HepG2 (cell line): Measurements from ENCODE around the gene TMCO4. TPM values are rescaled to one million over a fixed set of nuclear protein-coding genes. Genes with fewer than 3 reads are reported as not detected.

Experiments
- ATAC-seq: fragments of 200-7000 bp; cut with Tn5 transposase; 3 replicates; pipeline ENCODE4 v1.9.1; 2020; ENCODE audit warnings: mild to moderate bottlenecking, moderate library complexity
- BruUV-seq: library from RNA; stranded (reverse); fragments of 400-500 nt; replicated peaks from 2 replicates; lab custom pipeline; 2021; lab: Mats Ljungman, UMichigan
- CTCF ChIA-PET: fragments of 300-600 bp; formaldehyde crosslinking; extraction: SDS; loops from one replicate; lab custom pipeline; 2021; ENCODE audit warnings: low total read pairs, inconsistent platforms, low intra/inter-chr PET ratio; lab: Yijun Ruan, JAX
- POLR2A ChIA-PET: fragments of 350-600 bp; sonication (Branson Sonifier 250); formaldehyde crosslinking; loops from one replicate; lab custom pipeline; 2020; ENCODE audit warnings: antibody characterized with exemption, inconsistent platforms; lab: Yijun Ruan, JAX
- DNase-seq: peaks from one replicate; pipeline ENCODE4 v3.0.0-alpha.2; 2015; ENCODE audit warnings: low spot score
- FAIRE-seq: peaks from 3 replicates; lab custom pipeline; 2011; peaks lifted over from hg19 to GRCh38; lab: Jason Lieb, UNC
- H2AFZ ChIP-seq: one replicate; pipeline ENCODE4 v1.6.1; 2011; ENCODE audit warnings: low read length, inconsistent platforms
- H3K27ac ChIP-seq: fragments of 300-600 bp; 3 replicates; pipeline ENCODE4 v1.8.0; 2011; ENCODE audit warnings: mixed run types, mild to moderate bottlenecking, mixed read lengths, low read length, inconsistent platforms; ENCODE audit not compliant: insufficient read depth; ENCODE audit errors: extremely low read length
- H3K27me3 ChIP-seq, 2 experiments: fragments of 200-600 bp in 1 of 2; 2 replicates in 1 of 2; 3 replicates in 1 of 2; pipeline versions ENCODE4 v1.6.0 to v1.8.0; 2011; ENCODE audit warnings: low read length in 2 of 2, mild to moderate bottlenecking in 2 of 2, moderate library complexity in 2 of 2, inconsistent platforms in 1 of 2; ENCODE audit not compliant: insufficient read depth in 2 of 2, control insufficient read depth in 1 of 2
- H3K36me3 ChIP-seq, 2 experiments: fragments of 200-600 bp in 1 of 2; replicated peaks in 1 of 2; 2 replicates in 1 of 2; 3 replicates in 1 of 2; pipeline versions ENCODE4 v1.5.1 to v1.8.0; 2011; ENCODE audit warnings: low read length in 2 of 2, inconsistent platforms in 1 of 2; ENCODE audit not compliant: insufficient read depth in 2 of 2, control insufficient read depth in 1 of 2
- H3K4me1 ChIP-seq: 2 replicates; pipeline ENCODE4 v1.5.1; 2012; ENCODE audit warnings: low read length, inconsistent platforms; ENCODE audit not compliant: insufficient read depth
- H3K4me2 ChIP-seq: 2 replicates; pipeline ENCODE4 v1.6.0; 2011; ENCODE audit warnings: low read depth, low read length, inconsistent platforms
- H3K4me3 ChIP-seq, 3 experiments: fragments of 200-600 bp in 1 of 3; sonication (generic), shearing (Covaris generic) in 1 of 3; replicated peaks in 1 of 3; 2 replicates each; pipeline ENCODE4 v1.5.1; 2011 to 2016; ENCODE audit warnings: low read length in 3 of 3, inconsistent platforms in 2 of 3, low read depth in 2 of 3, mild to moderate bottlenecking in 2 of 3, control low read depth in 1 of 3, mixed read lengths in 1 of 3; ENCODE audit not compliant: insufficient read depth in 1 of 3
- H3K79me2 ChIP-seq: one replicate; pipeline ENCODE4 v1.6.1; 2011; ENCODE audit warnings: low read length, inconsistent platforms; ENCODE audit not compliant: insufficient read depth
- H3K9ac ChIP-seq: 2 replicates; pipeline ENCODE4 v1.6.0; 2011; ENCODE audit warnings: mild to moderate bottlenecking, low read depth, low read length, inconsistent platforms; ENCODE audit not compliant: insufficient read depth
- H3K9me3 ChIP-seq: 2 replicates; pipeline ENCODE4 v1.5.1; 2012; ENCODE audit warnings: mild to moderate bottlenecking, low read length
- H4K20me1 ChIP-seq: 2 replicates; pipeline ENCODE4 v1.6.0; 2011; ENCODE audit warnings: inconsistent platforms, mild to moderate bottlenecking, low read length, moderate library complexity; ENCODE audit not compliant: insufficient read depth
- CEBPZ ChIP-seq: IDR thresholded peaks from 2 replicates; pipeline ENCODE4 v1.6.1; 2012; ENCODE audit warnings: low read length, improper control_type of control experiment
- E2F2 ChIP-seq: sonication (generic); formaldehyde crosslinking; IDR thresholded peaks from 2 replicates; pipeline ENCODE4 v1.4.0; 2020; ENCODE audit warnings: missing genetic modification reagents, borderline replicate concordance
- HMGXB4 ChIP-seq, 2 experiments: sonication (generic) in 1 of 2; formaldehyde crosslinking in 1 of 2; IDR thresholded peaks; 2 replicates each; pipeline versions ENCODE4 v1.4.0 to v1.6.1; 2018 to 2020; ENCODE audit warnings: missing genetic modification reagents in 2 of 2, borderline replicate concordance in 1 of 2, low read depth in 1 of 2, mild to moderate bottlenecking in 1 of 2, missing biosample characterization in 1 of 2
- MAF1 ChIP-seq: sonication (generic); formaldehyde crosslinking; IDR thresholded peaks from 2 replicates; pipeline ENCODE4 v1.5.0; 2020; ENCODE audit warnings: missing genetic modification reagents, borderline replicate concordance
- MAFK ChIP-seq, 2 experiments: IDR thresholded peaks in 1 of 2; conservative IDR thresholded peaks in 1 of 2; 2 replicates each; pipeline ENCODE4 v1.6.1; 2011; ENCODE audit warnings: improper control_type of control experiment in 2 of 2, low read length in 2 of 2
- MED13 ChIP-seq: sonication (generic); formaldehyde crosslinking; IDR thresholded peaks from 2 replicates; pipeline ENCODE4 v1.5.0; 2020; ENCODE audit warnings: missing genetic modification reagents
- ZBTB42 ChIP-seq: sonication (generic); formaldehyde crosslinking; IDR thresholded peaks from 2 replicates; pipeline ENCODE4 v1.5.0; 2020; ENCODE audit warnings: mild to moderate bottlenecking, missing genetic modification reagents
- ZFP36 ChIP-seq: fragments of 150-350 bp; IDR thresholded peaks from 2 replicates; pipeline ENCODE4 v1.6.1; 2018; ENCODE audit warnings: borderline replicate concordance, low read length, low read depth; ENCODE audit not compliant: partially characterized antibody
- ZNF142 ChIP-seq: sonication (generic); formaldehyde crosslinking; IDR thresholded peaks from 2 replicates; pipeline ENCODE4 v1.4.0; 2020; ENCODE audit warnings: missing genetic modification reagents
- ZNF160 ChIP-seq: sonication (generic); formaldehyde crosslinking; IDR thresholded peaks from 2 replicates; pipeline ENCODE4 v1.8.0; 2022; ENCODE audit warnings: mild to moderate bottlenecking, inconsistent platforms, missing genetic modification reagents
- WGBS: methylation state at CpG from one replicate; pipeline ENCODE4 v1.1.6; 2017; ENCODE audit warnings: low lambda C conversion rate; 5-methylcytosine and 5-hydroxymethylcytosine counted together
- in situ Hi-C: cut with HindIII; loops from 2 replicates; pipeline ENCODE4 v1.10.0; 2017; ENCODE audit warnings: low pct_unique_long_range_greater_than_20kb; ENCODE audit not compliant: extremely low pct_ligation_motif_present
- intact Hi-C: fragments of 100-400 bp; cut with micrococcal nuclease; formaldehyde crosslinking; loops from one replicate; pipeline ENCODE4 v1.10.0; 2022; ENCODE audit not compliant: unreplicated experiment
- polyA plus RNA-seq, 8 experiments: library from polyadenylated mRNA; depleted of rRNA in 3 of 8; stranded (reverse) in 7 of 8; unstranded in 1 of 8; fragments of >200 nt; fragmentation: Illumina TruSeq in 4 of 8; extraction: Trizol in 4 of 8; gene quantifications; 2 replicates each; pipeline versions ENCODE4 v1.2.1 to v1.2.3, GENCODE V29; 2011 to 2016; ENCODE audit warnings: low read depth in 4 of 8, missing spikeins in 1 of 8, mixed read lengths in 1 of 8; ENCODE audit not compliant: insufficient read depth in 1 of 8
- total RNA-seq, 5 experiments: library from RNA; depleted of rRNA; stranded (reverse); fragments of >200 nt; fragmentation: Illumina TruSeq; extraction: Trizol; gene quantifications; 2 replicates each; pipeline ENCODE4 v1.2.3, GENCODE V29; 2016; ENCODE audit warnings: low read depth in 1 of 5

TMCO4 gene
- total and polyA plus RNA-seq, 2 of the 13 experiments (the other 11 are each of a cell fraction or from before 2014, with no cell fraction given), result 2.1 to 4.1 TPM

GRCh38 chr1:19769211-19769932, 30.3 kb downstream of the TMCO4 start:
- Histone ChIP-seq H3K79me2 (no peaks in the 10 kb centered on the region), H3K4me1 (no peaks in the 10 kb centered on the region), H3K4me3 (no peak overlapping the region), H3K27ac (no peak overlapping the region), H3K9ac (no peak overlapping the region), H3K27me3 (no peaks in the 10 kb centered on the region; a peak in 1 of 5 replicates), H2AFZ (no peak overlapping the region), H3K36me3 (no peaks in the 10 kb centered on the region), H4K20me1 (no peaks in the 10 kb centered on the region), H3K4me2 (no peak overlapping the region), H3K9me3 (no peaks in the 10 kb centered on the region)
- DNase-seq (no peak), ATAC-seq (no peak), FAIRE-seq (no peak)
- ChIA-PET POLR2A (no interaction called here), CTCF (no interaction called here)
- WGBS, result 84% methylated on average over 10 of the region's 10 CpGs
- in situ Hi-C loops, result no loop called here
- BruUV-seq, result no TSS peak
- intact Hi-C loops, result no loop called here
- TF ChIP-seq MAFK (conservative IDR thresholded peaks at IDR 0.05 in 1 of 2, IDR thresholded peaks at IDR 0.05 in 1 of 2; ENCODE audit: low read length in 2 of 2) (no peak), HMGXB4 (CRISPR knock-in tag; IDR thresholded peaks at IDR 0.05; ENCODE audit: borderline replicate concordance in 1 of 2, low read depth in 1 of 2) (no peak), ZBTB42 (CRISPR knock-in tag) (no peak), MAF1 (CRISPR knock-in tag) (no peak), E2F2 (CRISPR knock-in tag) (no peak), ZNF160 (no peak), ZNF142 (CRISPR knock-in tag) (no peak), MED13 (CRISPR knock-in tag) (no peak), ZFP36 (no peak), CEBPZ (no peak)
